TTC549 (cell line): ENCODE results near the gene JPT2.
"Not testable (repeated sequence)": the region's sequence is repeated elsewhere in the genome, so short reads cannot be mapped to it uniquely, and the experiment has no call there.

ENCODE experiments used
- FAIRE-seq: peaks from 2 replicates; lab custom pipeline; 2012; peaks lifted over from hg19 to GRCh38; lab: Jason Lieb, UNC

Gene JPT2

GRCh38 chr16:1708768-1709180, 30.7 kb downstream of the JPT2 start:
- no peak for FAIRE-seq

GRCh38 chr16:1709356-1709755, 31.3 kb downstream of the JPT2 start:
- no peak for FAIRE-seq

GRCh38 chr16:1710811-1711507, 32.9 kb downstream of the JPT2 start:
- FAIRE-seq, result no peak

GRCh38 chr16:1712791-1713261, 34.7 kb downstream of the JPT2 start:
- no peak for FAIRE-seq

GRCh38 chr16:1713331-1713730, 35.3 kb downstream of the JPT2 start:
- FAIRE-seq, result no peak

GRCh38 chr16:1713933-1714332, 35.9 kb downstream of the JPT2 start:
- no peak for FAIRE-seq

GRCh38 chr16:1715220-1715619, 37.1 kb downstream of the JPT2 start:
- no peak for FAIRE-seq

- FAIRE-seq, result not testable (repeated sequence)
Measured at GRCh38 chr16:1718236-1718635, 40.2 kb downstream of the JPT2 start.

- not testable (repeated sequence) for FAIRE-seq
Measured at GRCh38 chr16:1719559-1720229, 41.6 kb downstream of the JPT2 start.

- no peak for FAIRE-seq
Measured at GRCh38 chr16:1721372-1721771, 43.3 kb downstream of the JPT2 start.

GRCh38 chr16:1723450-1724147, 45.5 kb downstream of the JPT2 start:
- FAIRE-seq, result no peak

GRCh38 chr16:1724491-1724890, 46.4 kb downstream of the JPT2 start:
- FAIRE-seq, result no peak

- no peak for FAIRE-seq
Measured at GRCh38 chr16:1726661-1727502, 48.8 kb downstream of the JPT2 start.

GRCh38 chr16:1727651-1728624, 49.9 kb downstream of the JPT2 start:
- FAIRE-seq, result no peak

- FAIRE-seq, result no peak
Measured at GRCh38 chr16:1729026-1729425, 50.9 kb downstream of the JPT2 start.

GRCh38 chr16:1729445-1729844, 51.4 kb downstream of the JPT2 start:
- no peak for FAIRE-seq

- no peak for FAIRE-seq
Measured at GRCh38 chr16:1731073-1731472, 53.0 kb downstream of the JPT2 start.

GRCh38 chr16:1731603-1732002, 53.5 kb downstream of the JPT2 start:
- no peak for FAIRE-seq

- no peak for FAIRE-seq
Measured at GRCh38 chr16:1732071-1732470, 54.0 kb downstream of the JPT2 start.

- not testable (repeated sequence) for FAIRE-seq
Measured at GRCh38 chr16:1732551-1732987, 54.5 kb downstream of the JPT2 start.

- no peak for FAIRE-seq
Measured at GRCh38 chr16:1734123-1734522, 56.0 kb downstream of the JPT2 start.
